H7 (cell line): ENCODE data around the gene HYAL4. TPM values are rescaled to one million over a fixed set of nuclear protein-coding genes. Genes with fewer than 3 reads are reported as not detected.

Experiments used
- DNase-seq: peaks from one replicate; pipeline ENCODE4 v3.0.0; 2012
- H3K27me3 ChIP-seq: 2 replicates; pipeline ENCODE4 v1.6.0; 2011; ENCODE audit warnings: mild to moderate bottlenecking, low read length; ENCODE audit not compliant: control insufficient read depth, insufficient read depth
- H3K36me3 ChIP-seq: replicated peaks from 2 replicates; pipeline ENCODE4 v1.5.1; 2011; ENCODE audit warnings: low read length; ENCODE audit not compliant: control insufficient read depth, insufficient read depth
- H3K4me3 ChIP-seq: 2 replicates; pipeline ENCODE4 v1.5.1; 2011; ENCODE audit warnings: low read depth, mild to moderate bottlenecking, control low read depth, low read length, moderate library complexity; ENCODE audit not compliant: insufficient read depth
- total RNA-seq: library from RNA; depleted of rRNA; stranded (reverse); fragments of >200 nt; shearing (Covaris generic); gene quantifications from 2 replicates; pipeline ENCODE4 v1.2.3, GENCODE V29; 2014; rRNA removed

Gene HYAL4
- total RNA-seq, 1 experiment from 2014 or later, result not detected

DNA sequence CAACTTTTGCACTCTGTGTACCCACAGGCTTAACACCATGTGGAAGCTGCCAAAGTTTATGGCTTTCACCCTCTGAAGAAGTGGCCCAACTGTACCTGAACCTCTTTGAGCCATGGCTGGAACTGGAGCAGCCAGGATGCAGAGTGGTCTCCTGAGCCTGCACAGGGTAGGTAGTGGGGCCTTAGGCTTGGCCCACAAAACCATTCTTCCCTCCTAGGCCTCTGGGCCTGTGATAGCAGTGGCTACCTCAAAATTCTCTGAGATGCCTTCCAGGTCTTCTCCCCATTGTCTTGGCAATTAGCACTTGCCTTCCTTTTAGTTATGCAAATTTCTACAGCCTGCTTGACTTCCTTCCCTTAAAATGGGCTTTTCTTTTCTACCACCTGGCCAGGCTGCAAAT lies 60.7 kb downstream of the HYAL4 start:
- no peaks in the 10 kb centered on the region for H3K27me3 ChIP-seq
- H3K4me3 ChIP-seq, result no peak overlapping the region
- no peak for DNase-seq
- no peaks in the 10 kb centered on the region for H3K36me3 ChIP-seq

DNA sequence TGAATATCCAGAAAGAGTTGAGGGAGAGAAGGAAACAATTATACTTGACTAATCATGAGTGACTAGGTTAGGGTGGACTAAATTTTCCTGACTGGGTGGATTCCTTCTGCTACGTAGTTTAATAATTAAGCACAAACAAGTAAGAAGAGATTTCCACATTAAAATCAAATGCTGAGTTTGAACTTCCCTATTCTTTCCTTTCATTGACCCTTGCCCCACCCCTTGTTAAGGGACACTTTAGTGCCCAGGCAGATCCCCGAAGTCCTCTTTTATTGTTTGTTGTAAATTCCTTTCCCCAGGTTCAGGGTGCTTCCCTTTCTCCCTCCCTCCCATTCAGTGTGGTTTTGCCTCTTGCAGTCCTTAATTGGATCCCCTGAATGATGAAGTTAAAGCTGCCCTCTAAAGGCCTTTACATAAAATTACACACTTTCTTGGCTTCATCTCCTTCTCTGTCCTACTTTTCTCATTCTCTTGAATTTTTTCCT lies 71.3 kb downstream of the HYAL4 start:
- H3K27me3 ChIP-seq, result no peaks in the 10 kb centered on the region
- no peak overlapping the region for H3K4me3 ChIP-seq
- DNase-seq, result peak; percentile 68
- H3K36me3 ChIP-seq, result no peaks in the 10 kb centered on the region

DNA sequence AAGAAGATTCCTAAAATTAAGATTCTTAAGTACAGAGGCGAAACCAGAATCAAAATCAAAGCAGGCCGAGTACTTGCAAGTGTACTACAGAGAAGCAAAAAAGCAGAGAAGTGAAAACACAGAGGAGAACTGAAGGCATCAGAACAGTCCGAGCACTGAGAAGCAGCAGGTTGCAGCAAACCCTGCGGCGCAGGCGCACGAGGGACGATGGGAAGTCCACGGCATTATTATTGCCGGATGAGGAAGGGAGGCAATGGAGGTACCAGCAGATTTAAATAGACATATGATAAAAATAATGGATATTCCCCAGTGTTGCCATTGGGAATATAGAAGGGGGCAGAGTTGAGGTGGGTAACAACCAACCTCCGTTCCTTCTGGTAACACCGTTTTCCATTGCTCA lies 72.9 kb downstream of the HYAL4 start:
- Histone ChIP-seq H3K36me3 (no peaks in the 10 kb centered on the region), H3K4me3 (no peak overlapping the region), H3K27me3 (no peaks in the 10 kb centered on the region)
- DNase-seq, result no peak

DNA sequence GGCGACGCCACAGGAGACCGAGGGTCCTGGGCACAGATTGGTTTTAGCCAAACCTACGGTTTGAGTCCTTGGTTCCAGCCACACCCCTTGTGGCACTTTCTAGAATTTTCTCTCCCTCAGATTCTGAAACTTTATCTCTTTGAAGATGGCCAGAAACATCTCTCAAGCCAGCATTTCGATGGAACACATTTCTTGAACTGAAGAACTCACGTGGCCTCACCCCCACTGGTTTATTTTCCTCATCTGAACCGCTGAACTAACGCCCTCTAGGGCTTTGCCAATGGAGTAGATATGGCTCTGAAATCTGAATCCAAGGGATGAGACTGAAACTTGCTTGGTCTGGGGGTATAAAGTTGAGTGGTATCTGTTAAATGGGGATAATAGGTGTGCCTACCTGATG lies 73.3 kb downstream of the HYAL4 start:
- Histone ChIP-seq H3K4me3 (no peak overlapping the region), H3K27me3 (no peaks in the 10 kb centered on the region), H3K36me3 (no peaks in the 10 kb centered on the region)
- DNase-seq, result no peak

DNA sequence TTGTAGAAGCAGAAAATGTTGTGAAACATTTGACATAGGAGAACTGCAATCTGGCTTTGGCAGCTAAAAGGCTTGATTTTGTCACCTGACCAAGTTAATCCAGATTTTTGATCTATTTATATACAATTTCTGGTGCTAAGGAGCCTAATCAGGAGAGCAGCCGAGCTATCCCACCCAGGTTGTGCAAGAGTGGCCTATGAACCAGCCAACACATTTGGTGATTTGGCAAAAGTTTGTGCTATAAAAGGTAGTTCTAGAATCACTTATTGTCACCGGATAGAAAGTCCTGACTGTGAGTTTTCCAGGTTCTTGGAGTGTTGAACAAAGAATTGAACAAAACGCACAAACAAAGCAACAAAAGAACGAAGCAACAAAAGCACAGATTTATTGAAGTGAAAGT lies 78.6 kb downstream of the HYAL4 start:
- H3K27me3 ChIP-seq, result no peaks in the 10 kb centered on the region
- H3K36me3 ChIP-seq, result no peaks in the 10 kb centered on the region
- no peak for DNase-seq
- no peak overlapping the region for H3K4me3 ChIP-seq

DNA sequence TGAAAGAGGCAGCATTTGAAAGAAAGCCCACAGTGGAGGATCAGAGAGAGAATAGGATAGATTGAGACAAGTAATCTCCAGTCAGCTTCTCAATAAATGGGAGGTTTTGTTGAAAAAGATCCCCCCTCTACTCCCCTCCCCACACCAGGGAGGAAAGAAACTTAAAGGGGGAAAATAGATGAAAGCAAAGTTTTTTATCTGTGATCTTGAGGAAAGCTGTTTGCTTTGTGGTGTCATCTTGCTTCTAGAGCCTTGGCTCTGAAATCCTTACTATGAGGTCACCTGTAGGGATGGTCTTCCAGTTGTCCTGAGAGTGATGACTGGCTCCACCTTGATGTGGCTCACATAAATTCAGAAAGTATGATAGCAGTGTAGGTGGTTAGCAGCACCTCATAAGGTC lies 80.0 kb downstream of the HYAL4 start, which contains the start of gene SPAM1:
Gene SPAM1 (plus strand): TSS at position 301 of the 400 bp plus-strand sequence. CDS start 28,330 bp downstream, outside the sequence.
- no peak within 1 kb of the TSS for H3K4me3 ChIP-seq

More for the DNA sequence above, 80.0 kb downstream of the HYAL4 start, which contains the start of gene SPAM1:
- Histone ChIP-seq H3K36me3 (no peaks in the 10 kb centered on the region), H3K27me3 (no peaks in the 10 kb centered on the region)
- no peak for DNase-seq

Other genes starting within 250 kb of the HYAL4 start
- not detected in 2 replicates for gene ASB15, start 243.3 kb upstream of the HYAL4 start, total RNA-seq
- not detected in 2 replicates for gene LMOD2, start 189.3 kb upstream of the HYAL4 start, total RNA-seq
- 13.2 and 17.2 TPM in 2 replicates for gene WASL, start 96.2 kb upstream of the HYAL4 start, total RNA-seq
- gene SPAM1, start 80.1 kb downstream of the HYAL4 start, total RNA-seq, result not detected in 2 replicates
- 0.15 and 0.42 TPM in 2 replicates for gene TMEM229A, start 187.9 kb downstream of the HYAL4 start, total RNA-seq